Mesendoderm (in vitro differentiated cells): Measurements from ENCODE around the gene LEKR1.

ENCODE experiments used
- DNase-seq: peaks from one replicate; pipeline ENCODE4 v3.0.0; 2013
- H2AK5ac ChIP-seq: 2 replicates; pipeline ENCODE4 v1.6.1; 2013; ENCODE audit warnings: low read length, inconsistent platforms
- H2BK120ac ChIP-seq: 2 replicates; pipeline ENCODE4 v1.6.1; 2013; ENCODE audit warnings: low read depth, mild to moderate bottlenecking, low read length, moderate library complexity, mixed read lengths
- H2BK15ac ChIP-seq: replicated peaks from 2 replicates; pipeline ENCODE4 v1.6.1; 2013; ENCODE audit warnings: low read depth, mild to moderate bottlenecking, moderate library complexity
- H2BK5ac ChIP-seq: 2 replicates; pipeline ENCODE4 v1.6.1; 2013; ENCODE audit warnings: low read length, inconsistent platforms
- H3K18ac ChIP-seq: 2 replicates; pipeline ENCODE4 v1.6.1; 2013; ENCODE audit warnings: mild to moderate bottlenecking, low read length, mixed read lengths
- H3K23ac ChIP-seq: one replicate; pipeline ENCODE4 v1.6.1; 2013; ENCODE audit warnings: low read length
- H3K27ac ChIP-seq: 2 replicates; pipeline ENCODE4 v1.5.1; 2013; ENCODE audit warnings: low read depth, mild to moderate bottlenecking, inconsistent platforms, low read length, moderate library complexity
- H3K27me3 ChIP-seq: 2 replicates; pipeline ENCODE4 v1.6.1; 2013; ENCODE audit warnings: low read length, control low read depth, mild to moderate bottlenecking, inconsistent platforms; ENCODE audit not compliant: insufficient read depth, poor library complexity
- H3K36me3 ChIP-seq: 2 replicates; pipeline ENCODE4 v1.6.1; 2013; ENCODE audit warnings: low read length, inconsistent platforms; ENCODE audit not compliant: control insufficient read depth, insufficient read depth
- H3K4ac ChIP-seq: one replicate; pipeline ENCODE4 v1.6.1; 2013; ENCODE audit warnings: low read depth, mild to moderate bottlenecking, low read length, moderate library complexity
- H3K4me1 ChIP-seq: 2 replicates; pipeline ENCODE4 v1.6.1; 2013; ENCODE audit warnings: low read depth, low read length, inconsistent platforms; ENCODE audit not compliant: control insufficient read depth
- H3K4me2 ChIP-seq: 2 replicates; pipeline ENCODE4 v1.6.1; 2013; ENCODE audit warnings: low read length
- H3K4me3 ChIP-seq: 2 replicates; pipeline ENCODE4 v1.5.1; 2013; ENCODE audit warnings: mild to moderate bottlenecking, low read length
- H3K56ac ChIP-seq: one replicate; pipeline ENCODE4 v1.6.1; 2013; ENCODE audit warnings: low read length
- H3K79me1 ChIP-seq: 2 replicates; pipeline ENCODE4 v1.6.1; 2013; ENCODE audit warnings: low read length, inconsistent platforms
- H3K79me2 ChIP-seq: 2 replicates; pipeline ENCODE4 v1.6.1; 2013; ENCODE audit warnings: mild to moderate bottlenecking, low read length; ENCODE audit not compliant: control insufficient read depth, insufficient read depth
- H3K9ac ChIP-seq: 2 replicates; pipeline ENCODE4 v1.6.1; 2013; ENCODE audit warnings: low read length, inconsistent platforms
- H4K5ac ChIP-seq: one replicate; pipeline ENCODE4 v1.6.1; 2013; ENCODE audit warnings: low read length
- H4K8ac ChIP-seq: one replicate; pipeline ENCODE4 v1.6.1; 2013; ENCODE audit warnings: low read depth, mild to moderate bottlenecking, control low read depth, low read length, moderate library complexity
- WGBS: extraction: QIAGEN DNeasy Blood & Tissue Kit; methylation state at CpG from one replicate; pipeline ENCODE4 v1.1.7; 2013; ENCODE audit warnings: low lambda C conversion rate, missing lambda C conversion rate; ENCODE audit not compliant: insufficient coverage; ENCODE audit errors: extremely low coverage; 5-methylcytosine and 5-hydroxymethylcytosine counted together

Gene LEKR1

GRCh38 chr3:157087373-157087772, 261.2 kb downstream of the LEKR1 start:
- Histone ChIP-seq H2BK15ac (no peak overlapping the region), H3K18ac (no peak overlapping the region), H3K56ac (no peak overlapping the region), H3K79me1 (no peaks in the 10 kb centered on the region), H3K4ac (no peak overlapping the region), H2AK5ac (no peak overlapping the region), H3K4me1 (peaks cover 13% of the 10 kb centered on the region), H2BK120ac (no peak overlapping the region), H3K79me2 (no peaks in the 10 kb centered on the region), H4K5ac (no peak overlapping the region), H3K36me3 (no peaks in the 10 kb centered on the region), H3K27me3 (no peaks in the 10 kb centered on the region), H3K4me2 (no peak overlapping the region), H2BK5ac (no peak overlapping the region), H3K4me3 (no peak overlapping the region), H3K27ac (no peak overlapping the region), H4K8ac (no peak overlapping the region), H3K23ac (no peak overlapping the region), H3K9ac (no peak overlapping the region)
- DNase-seq: no peak
- no CpG with 5 or more reads among the region's 1 CpG for WGBS

GRCh38 chr3:157087780-157088600, 261.8 kb downstream of the LEKR1 start:
- Histone ChIP-seq H4K5ac (no peak overlapping the region), H3K36me3 (no peaks in the 10 kb centered on the region), H3K4me3 (no peak overlapping the region), H3K27me3 (no peaks in the 10 kb centered on the region), H3K23ac (no peak overlapping the region), H2AK5ac (no peak overlapping the region), H2BK120ac (no peak overlapping the region), H3K79me2 (no peaks in the 10 kb centered on the region), H2BK15ac (no peak overlapping the region), H3K4me2 (peak overlapping the region; percentile 59), H3K4ac (no peak overlapping the region), H3K18ac (peak overlapping the region; percentile 45), H3K56ac (peak overlapping the region; percentile 84), H3K4me1 (peaks cover 13% of the 10 kb centered on the region), H2BK5ac (peak overlapping the region; percentile 18), H3K9ac (peak overlapping the region; percentile 80), H3K79me1 (no peaks in the 10 kb centered on the region), H4K8ac (no peak overlapping the region), H3K27ac (peak overlapping the region; percentile 87)
- no CpG with 5 or more reads among the region's 13 CpGs for WGBS
- DNase-seq: no peak

- peak overlapping the region; percentile 17 for H3K4ac ChIP-seq
- H3K79me1 ChIP-seq: no peaks in the 10 kb centered on the region
- peak; percentile 96 for DNase-seq
- H3K9ac ChIP-seq: peak overlapping the region; percentile 80
- peak overlapping the region; percentile 84 for H3K56ac ChIP-seq
- H2BK120ac ChIP-seq: no peak overlapping the region
- H3K23ac ChIP-seq: no peak overlapping the region
- H2AK5ac ChIP-seq: no peak overlapping the region
- peaks cover 13% of the 10 kb centered on the region for H3K4me1 ChIP-seq
- H3K4me2 ChIP-seq: peak overlapping the region; percentile 59
- H3K79me2 ChIP-seq: no peaks in the 10 kb centered on the region
- peak overlapping the region; percentile 45 for H3K18ac ChIP-seq
- H3K27me3 ChIP-seq: no peaks in the 10 kb centered on the region
- peak overlapping the region; percentile 26 for H4K5ac ChIP-seq
- no peaks in the 10 kb centered on the region for H3K36me3 ChIP-seq
- H2BK15ac ChIP-seq: no peak overlapping the region
- peak overlapping the region; percentile 55 for H2BK5ac ChIP-seq
- H3K27ac ChIP-seq: peak overlapping the region; percentile 87
- peak overlapping the region; percentile 22 for H3K4me3 ChIP-seq
- H4K8ac ChIP-seq: no peak overlapping the region
- no CpG with 5 or more reads among the region's 59 CpGs for WGBS
Measured at GRCh38 chr3:157088601-157089454, 262.7 kb downstream of the LEKR1 start.

- H3K23ac ChIP-seq: no peak overlapping the region
- no peak overlapping the region for H4K8ac ChIP-seq
- no peaks in the 10 kb centered on the region for H3K36me3 ChIP-seq
- H2BK5ac ChIP-seq: peak overlapping the region; percentile 48
- H3K4me3 ChIP-seq: no peak overlapping the region
- WGBS: no CpG with 5 or more reads among the region's 18 CpGs
- H3K4me2 ChIP-seq: peak overlapping the region; percentile 10
- peak overlapping the region; percentile 81 for H3K56ac ChIP-seq
- peak; percentile 27 for DNase-seq
- H3K27me3 ChIP-seq: no peaks in the 10 kb centered on the region
- H3K79me1 ChIP-seq: no peaks in the 10 kb centered on the region
- no peak overlapping the region for H3K4ac ChIP-seq
- H3K18ac ChIP-seq: no peak overlapping the region
- no peak overlapping the region for H2BK120ac ChIP-seq
- H2BK15ac ChIP-seq: no peak overlapping the region
- no peak overlapping the region for H3K27ac ChIP-seq
- H2AK5ac ChIP-seq: peak overlapping the region; percentile 24
- H3K79me2 ChIP-seq: no peaks in the 10 kb centered on the region
- peak overlapping the region; percentile 26 for H4K5ac ChIP-seq
- H3K9ac ChIP-seq: peak overlapping the region; percentile 60
- H3K4me1 ChIP-seq: peaks cover 13% of the 10 kb centered on the region
Measured at GRCh38 chr3:157089455-157090221, 263.5 kb downstream of the LEKR1 start.

- H2BK120ac ChIP-seq: no peak overlapping the region
- no peaks in the 10 kb centered on the region for H3K79me1 ChIP-seq
- H3K18ac ChIP-seq: no peak overlapping the region
- no peak overlapping the region for H3K56ac ChIP-seq
- no peak overlapping the region for H3K4me3 ChIP-seq
- no peaks in the 10 kb centered on the region for H3K79me2 ChIP-seq
- no peak overlapping the region for H4K8ac ChIP-seq
- no peaks in the 10 kb centered on the region for H3K36me3 ChIP-seq
- no peak overlapping the region for H3K4me2 ChIP-seq
- no peak overlapping the region for H3K27ac ChIP-seq
- no peak overlapping the region for H3K4ac ChIP-seq
- no peaks in the 10 kb centered on the region for H3K27me3 ChIP-seq
- no CpG with 5 or more reads among the region's 4 CpGs for WGBS
- no peak overlapping the region for H3K9ac ChIP-seq
- no peak overlapping the region for H4K5ac ChIP-seq
- no peak overlapping the region for H2BK15ac ChIP-seq
- H2BK5ac ChIP-seq: no peak overlapping the region
- H3K4me1 ChIP-seq: peaks cover 13% of the 10 kb centered on the region
- DNase-seq: no peak
- no peak overlapping the region for H2AK5ac ChIP-seq
- H3K23ac ChIP-seq: no peak overlapping the region
Measured at GRCh38 chr3:157091083-157091833, 265.1 kb downstream of the LEKR1 start.
